Measurements from ENCODE around the gene HDAC10.

GRCh38 chr22:50276143-50276542, 25.1 kb upstream of the HDAC10 start:
- TF ChIP-seq, protein P1, sequence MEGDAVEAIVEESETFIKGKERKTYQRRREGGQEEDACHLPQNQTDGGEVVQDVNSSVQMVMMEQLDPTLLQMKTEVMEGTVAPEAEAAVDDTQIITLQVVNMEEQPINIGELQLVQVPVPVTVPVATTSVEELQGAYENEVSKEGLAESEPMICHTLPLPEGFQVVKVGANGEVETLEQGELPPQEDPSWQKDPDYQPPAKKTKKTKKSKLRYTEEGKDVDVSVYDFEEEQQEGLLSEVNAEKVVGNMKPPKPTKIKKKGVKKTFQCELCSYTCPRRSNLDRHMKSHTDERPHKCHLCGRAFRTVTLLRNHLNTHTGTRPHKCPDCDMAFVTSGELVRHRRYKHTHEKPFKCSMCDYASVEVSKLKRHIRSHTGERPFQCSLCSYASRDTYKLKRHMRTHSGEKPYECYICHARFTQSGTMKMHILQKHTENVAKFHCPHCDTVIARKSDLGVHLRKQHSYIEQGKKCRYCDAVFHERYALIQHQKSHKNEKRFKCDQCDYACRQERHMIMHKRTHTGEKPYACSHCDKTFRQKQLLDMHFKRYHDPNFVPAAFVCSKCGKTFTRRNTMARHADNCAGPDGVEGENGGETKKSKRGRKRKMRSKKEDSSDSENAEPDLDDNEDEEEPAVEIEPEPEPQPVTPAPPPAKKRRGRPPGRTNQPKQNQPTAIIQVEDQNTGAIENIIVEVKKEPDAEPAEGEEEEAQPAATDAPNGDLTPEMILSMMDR (IDR thresholded peaks at IDR 0.05; ENCODE audit: poor library complexity): peak; percentile 52
- no peak for TF ChIP-seq EZH2 (IDR thresholded peaks at IDR 0.05; ENCODE audit: borderline replicate concordance)
